Smooth muscle cell of the coronary artery (primary cell): ENCODE data around the gene GRK3. TPM values are rescaled to one million over a fixed set of nuclear protein-coding genes. Genes with fewer than 3 reads are reported as not detected.

Experiments used
- total RNA-seq: library from RNA; depleted of rRNA; stranded (reverse); fragments of >200 nt; gene quantifications from 2 replicates; pipeline ENCODE4 v1.2.3, GENCODE V29; 2014; ENCODE audit warnings: low replicate concordance

GRK3 gene
- 0.53 and 0.59 TPM in 2 replicates for total RNA-seq

DNA sequence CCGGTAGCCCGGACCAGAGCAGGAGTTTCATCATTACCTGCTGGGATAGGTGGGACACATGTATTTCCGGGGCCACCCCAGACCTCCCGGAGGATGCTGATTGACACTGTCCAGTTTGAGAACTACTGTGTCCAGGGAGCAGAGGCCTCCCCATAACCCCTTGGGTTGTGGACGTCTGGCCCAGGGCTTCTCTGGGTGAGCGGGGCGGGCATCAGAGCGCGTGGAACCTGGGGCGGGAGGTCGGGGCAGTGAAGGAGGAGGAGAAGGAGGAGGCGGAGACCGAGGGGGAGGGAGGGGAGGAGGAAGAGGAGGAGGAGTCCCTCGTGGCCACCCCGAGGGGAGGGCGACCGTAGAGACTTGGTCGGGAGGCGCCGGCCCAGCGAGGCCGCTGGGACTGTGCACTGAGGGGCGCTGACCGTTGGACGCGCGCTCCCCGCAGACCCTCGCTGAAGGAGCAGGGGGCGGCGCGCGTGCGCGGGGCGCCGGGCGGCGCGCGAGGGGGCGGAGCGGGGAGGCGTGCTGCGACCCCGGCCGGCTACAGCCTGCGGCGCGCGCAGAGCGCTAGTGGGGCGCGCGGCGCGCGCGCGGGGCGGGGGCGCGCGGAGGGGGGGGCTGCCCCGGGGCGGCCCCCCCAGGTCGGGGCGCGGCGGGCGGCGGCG lies at the start of gene GRK3:
GRK3 (plus strand) TSS at position 356 of the 659 bp plus-strand sequence. CDS start 366 bp downstream, outside the sequence.

DNA sequence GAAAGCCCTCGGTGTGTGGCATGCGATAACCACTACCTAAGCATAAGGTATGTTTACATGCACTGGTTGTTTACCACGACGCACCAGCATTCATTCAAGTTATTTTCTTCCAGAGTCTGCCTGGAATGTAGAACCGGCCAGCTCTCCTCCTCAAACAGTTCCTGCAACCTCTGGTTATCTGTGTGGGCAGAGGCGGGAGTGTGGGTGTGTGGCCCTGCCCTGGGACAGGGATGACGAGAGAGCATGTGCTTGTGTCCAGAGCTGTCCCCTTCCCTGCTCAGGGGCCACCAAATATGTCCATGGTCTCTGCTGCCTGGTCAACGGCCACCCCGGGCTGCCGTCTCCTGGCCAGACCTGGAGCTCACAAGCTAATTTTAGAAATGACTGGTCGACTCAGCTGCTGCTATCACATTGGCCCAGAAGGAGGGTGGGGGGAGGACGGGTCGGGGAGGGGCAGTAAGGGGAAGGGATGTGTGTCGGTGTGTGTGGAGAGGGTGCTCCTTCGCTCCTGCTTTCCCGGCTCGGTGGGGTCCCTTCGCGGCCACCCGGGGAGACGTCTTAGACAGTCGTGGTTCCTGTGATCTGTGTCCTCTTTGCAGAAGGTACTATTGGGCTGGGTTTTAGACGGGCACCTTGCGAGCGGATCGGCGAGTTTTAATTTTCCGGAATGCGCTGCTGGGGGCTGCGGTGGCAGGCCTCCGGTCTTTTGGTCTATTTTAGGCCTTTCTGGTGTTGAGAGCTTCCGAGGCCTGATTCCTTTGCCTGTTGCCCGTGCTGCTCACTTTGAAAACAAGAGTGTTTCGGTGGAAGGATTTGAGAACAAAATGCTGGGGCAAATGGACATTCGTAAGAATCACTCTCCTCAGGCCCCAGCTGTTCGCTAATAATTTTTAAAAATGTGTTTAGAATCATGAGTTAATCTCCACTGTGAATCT lies 177.5 kb downstream of the GRK3 start, which contains the start of gene MYO18B:
MYO18B (plus strand) TSS at position 497 of the 935 bp plus-strand sequence. CDS start 18,905 bp downstream, outside the sequence.

Other genes with a start within 250 kb of the GRK3 start
- gene MYO18B, start 177.5 kb downstream of the GRK3 start, total RNA-seq: under 0.01 and 6.7 TPM in 2 replicates